K562 (cell line): Measurements from ENCODE around the gene LBHD1. TPM values are rescaled to one million over a fixed set of nuclear protein-coding genes. Genes with fewer than 3 reads are reported as not detected.

Experiments
- ASH1L ChIP-seq: fragments of 450-650 bp; IDR thresholded peaks from 2 replicates; pipeline ENCODE4 v1.6.1; 2018; ENCODE audit warnings: borderline replicate concordance, mild to moderate bottlenecking, low read depth; ENCODE audit not compliant: partially characterized antibody
- CTCF ChIP-seq, 3 experiments: IDR thresholded peaks in 2 of 3; conservative IDR thresholded peaks in 1 of 3; 2 replicates each; pipeline ENCODE4 v1.5.1; 2011 to 2012; ENCODE audit warnings: low read length in 3 of 3, mild to moderate bottlenecking in 3 of 3, control low read depth in 2 of 3, improper control_type of control experiment in 1 of 3, inconsistent platforms in 1 of 3, low read depth in 1 of 3, mixed read lengths in 1 of 3, moderate library complexity in 1 of 3; ENCODE audit not compliant: insufficient read depth in 2 of 3
- ETV5 ChIP-seq: sonication (generic); formaldehyde crosslinking; IDR thresholded peaks from 2 replicates; pipeline ENCODE4 v1.4.0; 2020; ENCODE audit warnings: low read depth, mild to moderate bottlenecking, missing genetic modification reagents
- FOXM1 ChIP-seq, 2 experiments: fragments of 450-650 bp in 1 of 2; sonication (generic) in 1 of 2; formaldehyde crosslinking in 1 of 2; IDR thresholded peaks; 2 replicates each; pipeline versions ENCODE4 v1.6.1 to v1.9.0; 2017 to 2022; ENCODE audit warnings: low read depth in 2 of 2, mild to moderate bottlenecking in 2 of 2, missing genetic modification reagents in 1 of 2, moderate library complexity in 1 of 2
- HDGF ChIP-seq: fragments of 450-650 bp; IDR thresholded peaks from 2 replicates; pipeline ENCODE4 v1.6.1; 2016
- HMG20A ChIP-seq: fragments of 450-650 bp; formaldehyde crosslinking; conservative IDR thresholded peaks from 2 replicates; pipeline ENCODE4 v1.4.0; 2020; ENCODE audit warnings: mild to moderate bottlenecking, mixed read lengths
- MIER1 ChIP-seq: fragments of 450-650 bp; IDR thresholded peaks from 2 replicates; pipeline ENCODE4 v1.6.1; 2016; ENCODE audit warnings: antibody characterized with exemption, mild to moderate bottlenecking, low read depth
- MTA3 ChIP-seq: fragments of 450-650 bp; formaldehyde crosslinking; IDR thresholded peaks from 2 replicates; pipeline ENCODE4 v1.6.1; 2017; ENCODE audit warnings: mild to moderate bottlenecking, borderline replicate concordance
- NCOA4 ChIP-seq: fragments of 450-650 bp; IDR thresholded peaks from 2 replicates; pipeline ENCODE4 v1.6.1; 2018; ENCODE audit warnings: mild to moderate bottlenecking; ENCODE audit not compliant: partially characterized antibody
- SAFB ChIP-seq: fragments of 200-400 bp; formaldehyde crosslinking; IDR thresholded peaks from 2 replicates; pipeline ENCODE4 v1.6.1; 2017; ENCODE audit warnings: low read depth, low read length, borderline replicate concordance
- ZNF274 ChIP-seq: IDR thresholded peaks from 2 replicates; pipeline ENCODE4 v1.6.1; 2011; ENCODE audit warnings: low read depth, mild to moderate bottlenecking, low read length, moderate library complexity, borderline replicate concordance
- ZNF764 ChIP-seq: fragments of 250-450 bp; sonication (Bioruptor Pico); IDR thresholded peaks from 2 replicates; pipeline ENCODE4 v1.4.0; 2020; ENCODE audit warnings: low read depth, mild to moderate bottlenecking, moderate library complexity
- ZSCAN29 ChIP-seq: fragments of 450-650 bp; IDR thresholded peaks from 2 replicates; pipeline ENCODE4 v1.6.1; 2017
- polyA plus RNA-seq, 8 experiments: library from polyadenylated mRNA; depleted of rRNA in 4 of 8; stranded (reverse) in 5 of 8; unstranded in 3 of 8; fragments of >200 nt; fragmentation: Nextera tagmentation in 2 of 8; fragmentation: Illumina TruSeq in 1 of 8; extraction: Ambion mirVana in 2 of 8; extraction: Trizol in 1 of 8; gene quantifications; 2 replicates each; pipeline versions ENCODE4 v1.2.1 to v1.2.3, GENCODE V29; 2011 to 2014; ENCODE audit warnings: inconsistent platforms in 1 of 8, missing spikeins in 1 of 8
- total RNA-seq, 7 experiments: library from RNA; depleted of rRNA in 6 of 7; stranded (reverse); fragments of >200 nt in 6 of 7; fragmentation: Illumina TruSeq in 2 of 7; extraction: Trizol in 2 of 7; gene quantifications; 2 replicates each; pipeline versions ENCODE4 v1.2.1 to v1.2.3, GENCODE V29; 2011 to 2021; ENCODE audit warnings: low replicate concordance in 1 of 7
- TF ChIP-seq, protein P1 (sequence below), 2 experiments: IDR thresholded peaks; 2 replicates each; pipeline ENCODE4 v1.6.1; 2012; ENCODE audit warnings: improper control_type of control experiment in 2 of 2, low read depth in 2 of 2, low read length in 2 of 2, borderline replicate concordance in 1 of 2
- TF ChIP-seq, protein P2 (sequence below): fragments of 450-650 bp; formaldehyde crosslinking; IDR thresholded peaks from 2 replicates; pipeline ENCODE4 v1.4.0; 2020; ENCODE audit warnings: mild to moderate bottlenecking, moderate library complexity
- TF ChIP-seq, protein P3 (sequence below): fragments of 250-450 bp; sonication (Bioruptor Pico); IDR thresholded peaks from 2 replicates; pipeline ENCODE4 v1.5.0; 2020; ENCODE audit warnings: mild to moderate bottlenecking, borderline replicate concordance
- TF ChIP-seq, protein P4 (sequence below): fragments of 450-650 bp; formaldehyde crosslinking; IDR thresholded peaks from 2 replicates; pipeline ENCODE4 v1.4.0; 2020; ENCODE audit warnings: mild to moderate bottlenecking, moderate library complexity

Gene LBHD1
- total and polyA plus RNA-seq, 9 of the 15 experiments (the other 6 are each of a cell fraction or from before 2014, with no cell fraction given), result 2.6 to 28.0 (median 12.5) TPM

DNA sequence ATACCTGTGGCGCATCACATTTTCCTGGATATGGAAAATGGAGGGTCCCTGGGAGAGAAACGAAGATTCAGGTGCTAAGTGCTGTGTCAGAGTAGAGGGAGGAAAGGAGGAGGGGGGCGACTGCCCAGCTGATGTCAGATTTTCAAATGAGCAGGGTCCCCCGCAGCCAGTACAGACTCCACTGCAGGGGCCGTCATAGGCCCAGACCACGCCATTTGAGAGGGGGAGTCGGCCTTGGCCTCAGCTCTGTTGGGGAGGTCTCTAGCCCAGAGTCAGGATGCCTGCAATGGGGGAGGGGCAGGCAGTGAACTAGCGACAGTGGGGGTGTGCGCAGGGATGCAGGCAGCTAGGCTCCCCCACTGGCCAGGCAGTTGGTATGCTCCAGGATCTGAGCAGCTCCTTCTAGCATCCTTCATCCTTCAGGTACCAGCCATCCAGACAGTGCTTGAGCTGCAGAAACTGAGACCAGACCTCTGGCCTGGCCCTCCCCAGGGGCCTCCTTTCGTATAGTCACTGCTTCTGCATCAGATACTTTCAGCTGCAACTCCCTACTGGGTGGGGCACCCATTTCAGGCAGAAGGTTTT, 35.3 kb upstream of the LBHD1 start, which contains the start of the genes BSCL2 and GNG3 (continued):
- TF ChIP-seq, protein P1, sequence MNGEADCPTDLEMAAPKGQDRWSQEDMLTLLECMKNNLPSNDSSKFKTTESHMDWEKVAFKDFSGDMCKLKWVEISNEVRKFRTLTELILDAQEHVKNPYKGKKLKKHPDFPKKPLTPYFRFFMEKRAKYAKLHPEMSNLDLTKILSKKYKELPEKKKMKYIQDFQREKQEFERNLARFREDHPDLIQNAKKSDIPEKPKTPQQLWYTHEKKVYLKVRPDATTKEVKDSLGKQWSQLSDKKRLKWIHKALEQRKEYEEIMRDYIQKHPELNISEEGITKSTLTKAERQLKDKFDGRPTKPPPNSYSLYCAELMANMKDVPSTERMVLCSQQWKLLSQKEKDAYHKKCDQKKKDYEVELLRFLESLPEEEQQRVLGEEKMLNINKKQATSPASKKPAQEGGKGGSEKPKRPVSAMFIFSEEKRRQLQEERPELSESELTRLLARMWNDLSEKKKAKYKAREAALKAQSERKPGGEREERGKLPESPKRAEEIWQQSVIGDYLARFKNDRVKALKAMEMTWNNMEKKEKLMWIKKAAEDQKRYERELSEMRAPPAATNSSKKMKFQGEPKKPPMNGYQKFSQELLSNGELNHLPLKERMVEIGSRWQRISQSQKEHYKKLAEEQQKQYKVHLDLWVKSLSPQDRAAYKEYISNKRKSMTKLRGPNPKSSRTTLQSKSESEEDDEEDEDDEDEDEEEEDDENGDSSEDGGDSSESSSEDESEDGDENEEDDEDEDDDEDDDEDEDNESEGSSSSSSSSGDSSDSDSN (IDR thresholded peaks at IDR 0.05; ENCODE audit: borderline replicate concordance in 1 of 2, low read depth in 2 of 2, low read length in 2 of 2), result no peak
- TF ChIP-seq, protein P2, sequence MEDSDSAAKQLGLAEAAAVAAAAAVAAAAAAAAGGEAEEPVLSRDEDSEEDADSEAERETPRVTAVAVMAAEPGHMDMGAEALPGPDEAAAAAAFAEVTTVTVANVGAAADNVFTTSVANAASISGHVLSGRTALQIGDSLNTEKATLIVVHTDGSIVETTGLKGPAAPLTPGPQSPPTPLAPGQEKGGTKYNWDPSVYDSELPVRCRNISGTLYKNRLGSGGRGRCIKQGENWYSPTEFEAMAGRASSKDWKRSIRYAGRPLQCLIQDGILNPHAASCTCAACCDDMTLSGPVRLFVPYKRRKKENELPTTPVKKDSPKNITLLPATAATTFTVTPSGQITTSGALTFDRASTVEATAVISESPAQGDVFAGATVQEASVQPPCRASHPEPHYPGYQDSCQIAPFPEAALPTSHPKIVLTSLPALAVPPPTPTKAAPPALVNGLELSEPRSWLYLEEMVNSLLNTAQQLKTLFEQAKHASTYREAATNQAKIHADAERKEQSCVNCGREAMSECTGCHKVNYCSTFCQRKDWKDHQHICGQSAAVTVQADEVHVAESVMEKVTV, result no peak
- TF ChIP-seq, protein P3, sequence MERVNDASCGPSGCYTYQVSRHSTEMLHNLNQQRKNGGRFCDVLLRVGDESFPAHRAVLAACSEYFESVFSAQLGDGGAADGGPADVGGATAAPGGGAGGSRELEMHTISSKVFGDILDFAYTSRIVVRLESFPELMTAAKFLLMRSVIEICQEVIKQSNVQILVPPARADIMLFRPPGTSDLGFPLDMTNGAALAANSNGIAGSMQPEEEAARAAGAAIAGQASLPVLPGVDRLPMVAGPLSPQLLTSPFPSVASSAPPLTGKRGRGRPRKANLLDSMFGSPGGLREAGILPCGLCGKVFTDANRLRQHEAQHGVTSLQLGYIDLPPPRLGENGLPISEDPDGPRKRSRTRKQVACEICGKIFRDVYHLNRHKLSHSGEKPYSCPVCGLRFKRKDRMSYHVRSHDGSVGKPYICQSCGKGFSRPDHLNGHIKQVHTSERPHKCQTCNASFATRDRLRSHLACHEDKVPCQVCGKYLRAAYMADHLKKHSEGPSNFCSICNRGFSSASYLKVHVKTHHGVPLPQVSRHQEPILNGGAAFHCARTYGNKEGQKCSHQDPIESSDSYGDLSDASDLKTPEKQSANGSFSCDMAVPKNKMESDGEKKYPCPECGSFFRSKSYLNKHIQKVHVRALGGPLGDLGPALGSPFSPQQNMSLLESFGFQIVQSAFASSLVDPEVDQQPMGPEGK (CRISPR knock-in tag), result no peak
- TF ChIP-seq ZNF764 (CRISPR knock-in tag) (no peak), ZSCAN29 (no peak), ASH1L (no peak), MTA3 (no peak), CTCF (IDR thresholded peaks at IDR 0.05 in 2 of 3, conservative IDR thresholded peaks at IDR 0.05 in 1 of 3; ENCODE audit: insufficient read depth in 2 of 3, low read depth in 1 of 3, low read length in 3 of 3) (no peak), FOXM1 (IDR thresholded peaks at IDR 0.05; ENCODE audit: low read depth) (no peak), FOXM1 (CRISPR knock-in tag; IDR thresholded peaks at IDR 0.05; ENCODE audit: low read depth) (no peak), MIER1 (no peak), HDGF (0 out of 2 replicates have a peak, but pooled peaks have one; percentile 11), ZNF274 (no peak), HMG20A (CRISPR knock-in tag) (no peak), ETV5 (CRISPR knock-in tag) (no peak), SAFB (no peak), NCOA4 (no peak)
- TF ChIP-seq, protein P4, sequence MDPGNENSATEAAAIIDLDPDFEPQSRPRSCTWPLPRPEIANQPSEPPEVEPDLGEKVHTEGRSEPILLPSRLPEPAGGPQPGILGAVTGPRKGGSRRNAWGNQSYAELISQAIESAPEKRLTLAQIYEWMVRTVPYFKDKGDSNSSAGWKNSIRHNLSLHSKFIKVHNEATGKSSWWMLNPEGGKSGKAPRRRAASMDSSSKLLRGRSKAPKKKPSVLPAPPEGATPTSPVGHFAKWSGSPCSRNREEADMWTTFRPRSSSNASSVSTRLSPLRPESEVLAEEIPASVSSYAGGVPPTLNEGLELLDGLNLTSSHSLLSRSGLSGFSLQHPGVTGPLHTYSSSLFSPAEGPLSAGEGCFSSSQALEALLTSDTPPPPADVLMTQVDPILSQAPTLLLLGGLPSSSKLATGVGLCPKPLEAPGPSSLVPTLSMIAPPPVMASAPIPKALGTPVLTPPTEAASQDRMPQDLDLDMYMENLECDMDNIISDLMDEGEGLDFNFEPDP, result no peak
